Ishikawa (cell line): ENCODE results near the gene SYCE3.

Experiments used
- CEBPB ChIP-seq: IDR thresholded peaks from 2 replicates; pipeline ENCODE4 v1.6.1; 2012
- CREB1 ChIP-seq: IDR thresholded peaks from 2 replicates; pipeline ENCODE4 v1.6.1; 2012; ENCODE audit warnings: low read depth
- EGR1 ChIP-seq: IDR thresholded peaks from 2 replicates; pipeline ENCODE4 v1.6.1; 2012
- EP300 ChIP-seq: IDR thresholded peaks from 2 replicates; pipeline ENCODE4 v1.6.1; 2012; ENCODE audit warnings: borderline replicate concordance
- FOXM1 ChIP-seq: IDR thresholded peaks from 2 replicates; pipeline ENCODE4 v1.6.1; 2012; ENCODE audit warnings: low read depth, borderline replicate concordance
- MAX ChIP-seq: IDR thresholded peaks from 2 replicates; pipeline ENCODE4 v1.6.1; 2012
- NFIC ChIP-seq: IDR thresholded peaks from 2 replicates; pipeline ENCODE4 v1.6.1; 2012
- RAD21 ChIP-seq: IDR thresholded peaks from 2 replicates; pipeline ENCODE4 v1.6.1; 2012; ENCODE audit warnings: low read depth
- TAF1 ChIP-seq: IDR thresholded peaks from 2 replicates; pipeline ENCODE4 v1.6.1; 2012; ENCODE audit warnings: low read depth, mild to moderate bottlenecking
- TCF12 ChIP-seq: IDR thresholded peaks from 2 replicates; pipeline ENCODE4 v1.6.1; 2012; ENCODE audit warnings: low read depth
- TEAD4 ChIP-seq: IDR thresholded peaks from 2 replicates; pipeline ENCODE4 v1.6.1; 2012
- YY1 ChIP-seq: IDR thresholded peaks from 2 replicates; pipeline ENCODE4 v1.6.1; 2012; ENCODE audit warnings: low read depth

GRCh38 chr22:50575426-50575941, 12.8 kb upstream of the SYCE3 start:
- TF ChIP-seq CEBPB (no peak), RAD21 (no peak), TEAD4 (no peak), TAF1 (no peak), EP300 (no peak), CREB1 (no peak), EGR1 (no peak), MAX (no peak), NFIC (no peak), TCF12 (no peak), YY1 (no peak), FOXM1 (no peak)
